Effector CD8-positive, alpha-beta T cell (primary cell): ENCODE data around the gene HDAC7.

Experiments
- DNase-seq: peaks from one replicate; lab custom pipeline; 2025; lab: John Stamatoyannopoulos, UW
- total RNA-seq, 4 experiments: gene quantifications; one replicate each; lab custom pipeline; 2026; lab: John Stamatoyannopoulos, UW

The HDAC7 gene
- total RNA-seq: 130 to 180 (median 155) reads per million in 4 experiments

DNA sequence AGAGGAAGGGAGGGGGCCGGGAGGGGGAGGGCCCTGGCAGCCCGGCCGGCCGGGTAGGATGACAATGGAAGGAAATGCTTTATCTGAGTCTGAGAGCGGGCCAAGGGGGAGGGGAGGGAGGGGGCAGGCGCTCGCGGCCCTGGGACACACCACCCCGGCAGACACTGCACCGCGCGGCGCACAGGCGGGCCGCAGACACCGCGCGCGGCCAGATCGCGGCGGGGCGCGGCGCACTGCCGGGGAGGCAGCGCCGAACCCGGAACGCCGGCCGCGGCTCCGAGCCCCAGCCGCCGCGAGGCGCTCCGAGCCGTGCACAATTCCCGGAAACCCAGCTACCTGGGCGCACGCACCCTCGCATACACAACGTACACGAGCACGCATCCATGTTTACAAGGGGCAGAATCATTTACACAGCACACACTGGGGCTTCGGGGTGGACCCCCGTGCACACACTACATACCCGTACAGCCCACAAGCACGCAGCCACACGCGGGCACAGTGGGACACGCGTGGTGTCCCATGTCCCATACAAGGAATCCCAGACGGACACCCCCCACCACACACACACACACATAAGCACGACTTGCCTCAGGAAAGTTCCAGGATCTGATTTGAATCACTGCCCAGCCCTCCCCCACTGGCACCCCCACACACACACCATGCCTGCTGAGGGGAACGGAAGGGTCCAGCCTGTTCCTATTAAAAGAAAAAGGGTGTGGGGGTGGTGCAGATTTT, at the start of gene HDAC7:
HDAC7 (minus strand) TSS at position 8 of the 735 bp plus-strand sequence. CDS start 118 bp downstream, outside the sequence.
- DNase-seq: peak; percentile 42

DNA sequence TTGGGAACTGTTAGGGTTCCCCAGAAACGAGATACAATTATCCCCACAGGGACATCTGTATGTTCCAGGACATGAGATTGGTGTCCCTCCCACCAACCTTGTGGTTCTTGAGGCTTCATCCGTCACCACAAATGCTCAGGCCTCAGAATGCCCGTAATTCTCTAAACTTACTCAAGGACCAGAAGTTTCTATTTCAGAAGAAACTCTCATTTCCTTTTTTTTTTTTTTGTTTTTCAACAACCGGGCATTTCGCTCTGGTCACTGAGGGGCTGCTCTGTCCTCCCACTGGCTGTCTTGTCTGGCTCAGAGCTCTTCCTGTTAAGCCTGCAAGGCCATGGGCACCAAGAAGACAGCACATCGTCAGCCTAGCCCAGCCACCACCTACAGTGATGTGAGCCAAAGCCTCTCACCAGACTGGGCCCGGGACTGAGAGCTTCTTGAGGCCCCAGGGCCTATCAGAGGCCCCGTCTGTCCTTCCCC, 48.9 kb upstream of the HDAC7 start:
- DNase-seq: no peak

DNA sequence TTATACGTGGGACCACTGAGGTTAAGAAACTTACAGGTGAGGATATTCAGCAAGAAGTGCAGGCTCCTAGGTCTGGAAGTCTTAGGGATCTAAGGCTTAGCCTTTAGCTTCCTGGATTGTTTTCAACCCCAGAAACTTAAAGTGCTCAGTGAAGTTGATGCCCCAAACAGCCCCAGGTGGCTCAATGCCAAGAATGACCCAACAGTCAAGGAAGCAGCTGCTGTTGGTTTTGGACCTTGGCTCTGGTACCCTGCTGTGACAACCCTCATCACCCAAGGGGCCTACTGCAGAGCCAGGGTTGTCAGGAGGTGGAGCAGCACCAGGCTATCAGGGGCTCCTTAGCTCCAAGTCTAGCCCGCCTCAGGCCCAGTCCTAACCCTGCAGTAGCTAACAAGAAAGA, 48.3 kb upstream of the HDAC7 start:
- DNase-seq: no peak

DNA sequence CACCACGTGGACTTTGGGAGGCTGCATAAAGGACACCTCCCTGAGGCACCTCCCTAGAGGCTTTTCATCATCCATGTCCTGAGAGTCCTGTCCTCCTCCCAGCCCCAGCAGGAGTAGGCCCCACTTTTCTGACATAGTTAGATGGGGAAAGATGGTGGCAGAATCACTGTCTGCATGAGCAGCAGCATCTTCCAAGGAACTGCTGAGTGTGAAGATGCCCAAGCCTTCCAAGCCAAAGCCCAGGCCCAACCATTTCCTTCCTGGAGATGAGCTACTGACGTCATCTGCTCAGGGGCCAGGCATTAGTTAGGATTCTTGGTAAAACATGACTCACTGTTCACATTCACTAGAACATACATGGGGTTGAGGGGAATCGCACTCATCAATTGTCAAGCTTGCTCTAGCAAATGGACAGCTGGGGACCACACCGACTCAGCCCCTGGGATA, 47.8 kb upstream of the HDAC7 start:
- DNase-seq: no peak

DNA sequence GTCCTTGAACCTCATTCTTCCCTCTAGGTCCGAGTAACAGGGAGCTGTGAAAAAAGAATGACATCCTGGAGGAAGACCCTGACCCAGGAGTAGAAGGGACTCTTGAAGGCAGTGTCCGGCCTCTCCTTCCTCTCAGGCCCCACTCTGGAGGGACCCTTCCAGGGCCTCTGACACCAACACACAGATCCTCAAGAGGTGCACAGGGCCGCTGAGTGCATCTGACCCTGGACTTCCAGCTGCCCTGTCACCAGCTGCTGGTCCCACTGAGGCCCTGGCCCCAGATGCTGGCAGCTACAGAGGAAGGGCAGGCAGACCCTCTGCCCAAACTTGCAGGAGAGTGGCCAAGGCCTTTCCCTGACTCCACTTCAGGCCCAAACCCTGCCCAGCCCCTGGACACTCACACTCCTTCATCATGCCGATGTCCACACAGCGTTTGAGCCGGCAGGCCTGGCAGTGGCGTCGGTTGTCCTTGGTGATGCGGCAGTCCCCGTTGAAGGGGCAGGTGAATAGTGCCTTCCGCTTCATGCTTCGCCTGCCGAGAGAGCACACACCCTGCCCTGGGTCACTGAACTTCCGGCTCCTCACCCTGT, 45.0 kb upstream of the HDAC7 start:
- DNase-seq: no peak

DNA sequence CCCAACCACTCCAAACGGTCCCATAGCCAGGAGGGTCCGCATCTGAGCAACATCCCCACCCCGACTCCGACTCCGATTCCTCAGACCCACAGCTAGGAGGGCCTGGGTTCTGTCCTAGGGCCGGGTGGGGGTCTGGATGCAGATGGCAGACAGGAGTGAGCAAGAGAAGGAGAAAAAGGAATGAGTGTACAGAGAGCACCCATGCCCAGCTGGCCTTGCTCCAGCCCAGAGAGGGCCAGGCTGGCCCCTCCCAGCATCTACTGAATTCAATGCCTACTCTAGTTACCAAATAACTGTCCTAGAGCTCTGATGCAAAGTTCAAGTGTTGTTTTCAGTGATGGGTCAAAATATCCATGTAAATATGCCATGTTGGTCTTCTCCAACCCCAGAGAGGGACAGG, 44.3 kb upstream of the HDAC7 start:
- no peak for DNase-seq

DNA sequence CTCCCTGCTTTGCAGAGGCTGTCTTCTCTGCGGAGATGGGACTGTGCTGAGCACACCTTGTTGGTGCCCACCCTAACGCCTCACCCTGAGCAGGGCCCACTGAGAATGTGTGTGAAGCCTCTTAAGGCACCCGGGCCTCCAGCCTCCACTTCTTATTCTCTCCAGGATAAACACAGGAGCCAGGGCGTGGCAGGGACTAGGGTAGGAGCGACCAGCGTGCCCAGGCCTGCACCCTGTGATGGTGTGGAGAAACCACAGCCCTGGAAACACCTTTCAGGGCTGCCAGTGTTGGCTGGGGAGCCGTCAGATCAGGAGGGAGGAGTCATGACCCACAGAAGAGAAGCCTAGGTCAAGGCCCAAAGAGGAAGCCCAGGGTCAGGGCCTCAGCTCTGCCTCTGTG, 43.8 kb upstream of the HDAC7 start:
- no peak for DNase-seq

DNA sequence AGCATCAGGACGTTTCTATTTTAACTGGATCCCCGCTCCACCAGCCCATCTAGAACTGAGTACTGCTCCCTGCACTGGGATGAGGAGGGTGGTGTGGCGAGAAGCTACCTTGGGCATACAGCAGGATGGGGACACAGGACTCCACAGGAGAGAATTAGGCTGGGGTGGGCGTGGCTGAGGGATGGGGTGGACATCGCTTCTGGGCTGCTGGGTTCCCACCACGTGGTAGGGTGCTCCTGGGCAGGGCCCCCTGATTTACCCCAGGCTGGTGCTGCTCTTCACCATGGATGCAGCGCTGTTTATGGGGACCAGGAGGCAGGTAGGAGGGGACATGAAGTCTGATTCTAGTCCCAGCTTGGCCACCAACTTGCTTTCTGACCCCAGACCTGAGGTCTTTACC, 43.2 kb upstream of the HDAC7 start:
- no peak for DNase-seq

DNA sequence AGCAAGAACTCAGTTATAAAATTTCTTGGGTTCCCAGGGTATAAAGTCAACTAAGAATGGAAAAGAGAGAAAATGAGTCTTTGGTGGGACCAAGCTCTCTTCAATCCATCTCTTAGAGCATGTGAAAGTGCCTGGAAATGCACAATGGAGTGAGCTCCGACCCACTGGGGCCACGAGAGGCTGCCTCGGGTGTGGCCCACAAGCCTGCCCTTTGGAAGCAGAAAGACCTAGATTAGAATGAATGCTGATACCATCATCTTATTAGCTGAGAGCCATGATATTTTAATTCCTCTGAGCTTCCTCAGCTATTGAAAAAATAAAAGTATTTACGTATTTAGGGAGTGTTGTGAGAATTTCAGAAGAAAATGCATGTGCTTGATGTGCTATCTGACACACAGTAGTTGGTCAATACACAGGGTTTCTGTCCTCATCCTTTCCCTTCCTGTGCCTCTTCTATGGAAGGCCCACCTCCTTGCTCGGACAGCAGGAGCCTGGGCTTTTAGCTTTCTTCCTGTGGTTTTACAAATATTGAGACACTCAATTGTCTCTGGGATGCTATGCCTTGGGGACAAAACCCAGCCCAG, 42.6 kb upstream of the HDAC7 start:
- no peak for DNase-seq

DNA sequence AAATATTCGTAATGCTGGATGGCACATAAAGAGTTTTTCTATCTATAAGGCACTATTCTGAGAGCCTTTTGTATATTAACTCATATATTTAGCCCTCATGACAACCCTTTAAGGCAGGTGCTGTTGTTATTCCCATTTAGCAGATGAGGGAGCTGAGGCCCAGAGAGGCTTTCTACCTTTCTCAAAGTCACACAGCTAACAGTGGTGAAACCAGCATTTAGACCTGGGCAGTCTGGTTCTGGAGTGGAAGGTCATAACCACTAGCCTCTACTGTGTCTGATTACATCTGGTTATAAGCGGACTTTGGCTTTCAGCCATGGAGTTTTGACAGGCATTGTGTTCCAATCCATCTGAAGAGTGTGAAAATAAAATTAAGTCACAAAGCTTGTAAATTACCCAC, 41.2 kb upstream of the HDAC7 start:
- DNase-seq: no peak

DNA sequence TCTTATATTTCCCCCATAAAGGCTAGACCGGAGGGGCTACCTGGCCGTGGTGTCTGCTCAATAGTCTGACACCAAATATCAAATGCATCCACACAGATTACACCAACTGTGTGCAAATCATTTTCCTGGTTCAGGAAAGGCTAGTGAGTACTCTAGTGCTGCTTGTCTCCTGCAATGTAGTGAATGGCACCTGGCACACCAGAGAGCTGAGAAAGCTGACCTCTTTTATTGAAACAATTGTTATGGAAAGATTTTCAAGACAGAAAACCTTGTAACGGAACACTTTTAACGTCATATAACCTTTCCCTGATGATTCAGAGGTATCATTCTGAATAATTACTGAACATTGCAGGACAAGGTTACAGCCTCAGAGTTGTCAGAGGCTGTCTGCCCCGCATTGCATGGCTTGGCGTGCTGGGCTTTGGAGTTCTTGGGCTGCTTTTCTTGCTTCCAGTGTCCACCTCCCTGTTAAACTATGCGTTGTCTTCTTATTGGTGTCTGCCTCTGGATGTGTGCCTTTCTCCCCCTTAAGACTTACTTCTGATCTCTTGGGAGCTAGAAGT, 40.7 kb upstream of the HDAC7 start:
- DNase-seq: no peak

DNA sequence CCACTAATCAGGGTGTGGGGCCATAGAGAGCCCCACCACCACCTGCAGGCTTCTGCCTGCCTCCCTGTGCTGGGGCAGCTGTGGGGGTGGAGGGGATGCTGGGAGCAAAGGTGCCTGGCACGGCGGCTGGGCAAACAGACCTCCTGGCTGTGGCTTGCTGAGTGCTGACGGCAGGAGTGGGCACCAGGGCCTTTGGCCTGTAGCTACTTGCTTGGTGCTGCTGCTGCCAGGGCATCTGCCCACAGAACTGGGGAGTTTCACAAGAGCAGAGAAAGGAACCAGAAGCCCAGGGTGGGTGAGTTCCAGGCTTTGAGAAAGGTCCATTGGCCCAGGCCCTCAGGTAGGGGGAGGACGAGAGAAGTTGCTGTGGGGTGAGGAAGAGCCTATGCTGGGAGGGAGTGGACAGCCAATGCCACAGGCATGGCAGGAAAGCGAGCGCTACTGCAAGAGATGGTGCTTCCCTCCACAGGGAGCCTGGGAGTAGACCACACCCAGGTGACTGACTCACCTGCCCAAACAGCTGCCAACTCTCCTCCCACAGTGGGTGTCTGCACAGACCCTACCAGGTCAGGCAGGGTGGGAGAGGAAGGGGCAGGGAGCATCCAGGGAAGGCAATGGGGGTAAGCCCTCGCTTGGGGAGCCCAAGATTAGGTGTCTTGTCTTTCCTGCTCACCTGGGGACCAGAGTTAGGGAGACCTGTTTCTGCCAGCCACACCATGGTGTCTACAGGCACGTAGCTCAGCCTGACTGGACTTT, 39.0 kb upstream of the HDAC7 start:
- no peak for DNase-seq

DNA sequence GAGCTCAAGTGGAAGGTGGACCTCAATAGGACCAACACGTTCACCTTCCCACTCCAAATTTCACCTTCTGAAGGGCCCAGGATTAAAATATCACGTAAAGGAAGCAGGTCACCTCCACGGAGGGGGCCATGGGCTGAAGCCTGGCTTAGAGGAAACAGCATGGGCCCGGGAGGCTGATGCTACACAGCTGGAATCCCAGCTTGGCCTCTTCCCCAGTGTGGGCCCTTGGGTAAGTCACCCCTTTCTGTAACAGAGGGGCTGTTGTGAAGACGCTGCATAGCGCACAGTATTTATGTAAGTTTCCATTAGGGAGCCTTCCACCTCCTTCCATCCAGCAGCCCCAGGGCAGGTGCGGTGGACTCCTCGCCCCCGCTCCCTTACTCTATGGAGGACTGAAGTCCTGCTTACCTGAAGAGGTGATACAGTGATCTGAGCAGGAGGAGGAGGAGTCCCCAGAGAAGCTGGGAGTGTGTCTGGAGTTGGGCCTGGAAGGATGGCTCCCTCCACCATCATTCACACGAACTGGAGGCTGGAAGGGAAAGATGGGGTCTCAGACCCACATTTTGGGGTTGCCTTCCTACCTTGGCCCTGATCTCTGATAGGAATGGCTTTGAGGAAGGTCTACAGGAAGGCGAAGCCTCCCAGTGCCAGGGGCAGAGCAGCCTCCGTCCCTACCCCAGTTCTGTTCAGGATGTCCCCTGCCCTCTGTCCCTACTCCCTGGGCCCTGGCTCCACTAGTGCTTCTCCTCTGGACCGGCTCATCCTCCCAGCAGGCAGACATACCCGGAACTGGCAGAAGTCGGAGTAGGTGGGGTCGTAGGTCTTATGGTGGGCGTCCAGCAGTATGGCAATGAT, 37.2 kb upstream of the HDAC7 start:
- no peak for DNase-seq

DNA sequence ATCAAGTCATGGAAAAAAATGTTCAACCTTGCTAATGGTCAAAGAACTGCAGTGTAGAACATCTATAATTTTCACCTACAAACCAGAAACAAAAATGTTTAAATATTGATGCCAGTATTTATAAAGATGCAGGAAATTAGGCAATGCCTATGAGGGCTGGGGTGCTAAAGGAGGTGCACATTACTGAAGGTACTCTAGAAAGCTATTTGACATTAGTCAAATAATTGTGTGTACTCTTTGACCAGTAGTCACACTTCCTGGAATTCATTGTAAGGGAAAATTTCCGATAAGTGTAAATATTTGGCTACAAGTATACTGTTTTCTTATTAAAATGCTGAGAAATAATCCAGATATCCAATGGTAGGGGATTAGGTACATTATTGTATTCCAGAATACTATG, 36.4 kb upstream of the HDAC7 start:
- no peak for DNase-seq

DNA sequence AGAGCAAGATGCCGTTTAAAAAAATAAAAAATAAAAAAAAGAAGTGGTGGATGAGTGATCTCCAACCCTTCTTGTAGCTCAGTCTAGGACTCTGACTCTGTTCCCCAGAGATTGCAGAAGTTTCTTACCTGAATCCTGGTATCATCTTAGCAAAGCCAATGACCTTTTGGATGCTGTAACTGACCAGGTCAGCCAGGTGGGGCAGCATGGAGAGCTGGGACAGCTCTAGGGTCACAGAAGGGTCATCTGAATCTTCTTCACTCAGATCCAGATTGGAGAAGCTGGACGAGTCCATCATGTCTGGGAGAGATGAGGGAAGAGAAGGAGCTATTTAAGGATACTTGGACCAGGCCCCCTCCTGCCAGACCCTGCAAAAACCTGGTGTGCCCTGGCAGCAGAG, 35.8 kb upstream of the HDAC7 start:
- DNase-seq: no peak

DNA sequence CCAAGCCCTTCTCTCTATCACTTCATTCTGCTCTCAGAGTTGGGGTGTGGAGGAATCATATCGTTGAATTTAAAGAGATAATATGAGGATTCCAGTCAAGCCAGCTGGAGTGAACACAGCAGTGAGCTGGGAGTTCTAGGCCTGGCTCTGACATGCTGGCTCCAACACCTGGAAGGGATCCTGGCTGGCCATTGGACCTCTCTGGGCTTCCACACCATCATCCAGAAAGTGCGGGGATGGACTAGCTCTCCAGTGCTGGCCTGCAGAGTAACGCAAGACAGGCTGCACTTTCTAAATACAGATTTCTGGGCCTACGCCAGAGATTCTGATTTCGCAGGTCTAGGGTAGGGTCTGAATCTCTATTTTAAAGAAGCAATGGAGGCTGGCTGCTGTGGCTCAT, 34.8 kb upstream of the HDAC7 start:
- no peak for DNase-seq

DNA sequence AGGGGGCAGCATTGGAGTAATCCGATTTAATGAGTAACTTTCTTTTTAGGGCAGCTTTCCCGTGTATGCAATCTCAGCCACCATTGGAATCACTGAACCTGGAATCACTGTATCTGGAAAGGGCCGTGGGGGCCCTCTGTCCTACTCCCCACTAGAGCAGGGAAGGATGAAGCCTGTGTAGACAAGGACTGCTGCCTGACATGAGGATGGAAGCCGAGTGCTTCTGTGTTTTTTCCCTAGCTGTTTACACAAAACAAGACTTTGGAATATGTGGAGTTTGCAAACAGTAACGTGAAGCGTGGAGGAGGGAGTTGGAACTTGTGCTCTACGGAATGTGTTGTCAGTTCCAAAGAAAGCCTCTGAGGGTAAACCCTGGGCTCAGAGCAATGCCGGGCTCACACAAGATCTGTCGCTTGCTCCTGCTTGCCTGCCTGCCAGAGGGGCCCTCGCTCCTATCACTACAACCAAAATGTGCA, 32.4 kb upstream of the HDAC7 start:
- DNase-seq: no peak

DNA sequence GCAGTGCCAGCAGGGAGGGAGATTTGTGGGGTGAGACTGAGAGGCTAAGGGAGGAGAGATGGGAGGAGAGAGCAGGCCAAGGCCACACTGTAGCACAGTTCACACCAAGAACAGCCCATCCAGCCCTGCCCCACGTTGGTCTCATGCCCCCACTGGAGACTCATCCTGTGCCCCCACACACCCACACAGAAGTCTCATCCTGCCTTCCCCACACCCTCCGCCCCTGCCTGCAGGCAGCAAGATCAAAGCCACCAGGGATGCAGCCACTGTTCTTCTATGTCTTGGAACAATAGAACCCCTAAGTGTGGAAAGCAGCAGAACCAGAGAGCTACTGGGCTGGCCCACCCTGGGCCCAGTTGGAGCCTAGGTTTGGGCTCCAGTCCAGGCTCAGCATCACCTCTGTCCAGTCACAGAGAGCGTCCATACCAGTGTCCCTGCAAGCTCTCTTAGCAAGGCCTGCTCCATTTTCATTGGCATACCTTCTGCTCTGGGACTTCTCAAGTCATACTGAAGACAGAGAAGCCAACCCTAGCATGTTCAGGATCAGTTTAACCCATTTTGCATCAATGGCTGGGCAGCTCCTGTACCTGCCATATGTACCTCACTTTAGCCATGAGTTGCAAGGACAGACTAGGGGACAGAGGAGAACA, 31.7 kb upstream of the HDAC7 start:
- DNase-seq: no peak

DNA sequence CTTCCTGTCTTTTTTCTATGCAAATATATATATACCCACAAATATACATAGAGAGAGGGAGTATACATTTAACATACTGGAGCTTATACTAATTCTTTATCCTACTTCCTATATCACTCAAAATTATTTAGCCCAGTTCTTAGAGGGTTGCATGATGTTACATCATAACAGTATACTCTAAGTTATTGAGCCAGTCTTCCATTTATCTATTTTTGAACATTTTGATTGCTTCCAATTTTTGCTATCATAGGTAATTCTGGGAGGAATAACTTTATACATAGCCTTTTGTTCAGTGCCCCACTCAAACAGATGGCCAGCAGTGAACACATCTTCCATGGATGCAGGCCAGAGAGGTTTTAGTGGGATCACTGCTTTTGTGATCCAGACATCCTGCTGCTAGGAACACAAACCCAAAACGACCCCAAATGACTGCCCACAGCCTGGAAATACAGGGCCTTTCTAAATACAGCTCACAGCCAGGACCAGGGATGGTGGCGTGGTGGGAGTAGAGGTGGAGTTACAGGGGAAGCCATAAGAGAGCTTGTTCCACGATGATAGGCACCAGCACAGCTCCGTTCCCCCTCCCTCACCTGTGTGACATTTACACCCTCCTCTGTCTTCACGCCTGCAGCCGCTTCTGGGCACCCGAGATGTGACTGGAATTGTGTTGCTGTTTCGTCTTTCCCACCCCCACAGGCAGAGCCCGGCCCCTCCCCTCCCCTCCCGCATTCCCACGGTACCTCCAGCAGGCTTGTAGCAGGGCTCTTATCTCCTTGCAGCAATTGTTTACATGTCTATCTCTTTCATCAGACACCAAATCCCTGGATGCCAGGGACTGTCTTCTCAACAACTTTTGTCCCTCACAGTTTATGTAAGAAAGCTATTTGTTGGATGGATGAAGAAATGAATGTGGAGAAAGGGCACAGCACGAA, 30.7 kb upstream of the HDAC7 start:
- DNase-seq: no peak
